GM19023 (cell line): ENCODE measurements around the gene APOBEC3H.

Experiments
- ATAC-seq: cut with Tn5 transposase; IDR thresholded peaks from one replicate; pipeline ENCODE4 v1.9.1; 2021; ENCODE audit warnings: mild to moderate bottlenecking, moderate library complexity; ENCODE audit not compliant: unreplicated experiment

The APOBEC3H gene

DNA sequence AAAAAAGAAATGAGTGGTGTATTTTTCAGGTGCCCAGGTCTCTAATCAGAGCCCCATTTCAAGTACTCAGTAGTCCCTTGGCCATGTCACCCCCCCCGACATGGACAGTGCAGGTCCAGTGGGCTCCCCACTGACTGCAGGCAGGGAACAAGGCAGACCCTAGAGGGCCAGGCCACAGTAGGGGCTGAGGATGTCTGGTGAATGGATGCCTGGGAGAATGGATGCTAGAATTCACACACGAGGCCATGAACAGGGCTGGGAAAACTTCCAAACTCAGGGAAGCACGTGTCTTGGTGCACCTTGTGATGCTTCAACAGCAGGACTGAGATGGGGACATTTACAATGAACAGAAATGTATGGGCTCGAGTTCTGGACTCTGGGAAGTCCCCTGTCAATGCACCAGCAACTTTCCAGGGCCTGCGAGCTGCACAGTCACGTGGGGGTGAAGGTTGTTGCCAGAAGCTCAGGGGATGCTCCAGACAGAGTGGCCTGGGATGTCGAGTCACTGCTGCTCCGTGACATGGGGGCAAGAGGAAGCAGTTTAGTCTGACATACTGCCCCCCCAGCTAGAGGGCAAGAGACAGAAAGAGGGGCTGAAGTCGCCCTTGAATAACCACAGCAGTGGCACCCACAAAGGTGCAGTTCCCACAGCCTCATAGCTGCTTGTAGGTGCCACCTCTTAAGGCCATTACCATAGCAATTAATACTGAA, 16.8 kb upstream of the APOBEC3H start:
- ATAC-seq: no peak

DNA sequence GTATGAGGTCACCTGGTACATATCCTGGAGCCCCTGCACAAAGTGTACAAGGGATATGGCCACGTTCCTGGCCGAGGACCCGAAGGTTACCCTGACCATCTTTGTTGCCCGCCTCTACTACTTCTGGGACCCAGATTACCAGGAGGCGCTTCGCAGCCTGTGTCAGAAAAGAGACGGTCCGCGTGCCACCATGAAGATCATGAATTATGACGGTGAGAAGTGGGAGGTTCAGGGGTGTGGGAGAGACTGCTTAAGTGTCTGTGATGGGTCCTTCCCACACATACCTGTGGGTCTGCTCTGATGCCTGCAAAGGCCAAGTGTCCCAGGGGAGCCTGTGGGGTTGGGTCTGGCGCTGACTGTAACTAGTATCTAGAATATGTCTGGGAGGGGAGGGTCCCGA, 16.0 kb upstream of the APOBEC3H start:
- ATAC-seq: no peak

DNA sequence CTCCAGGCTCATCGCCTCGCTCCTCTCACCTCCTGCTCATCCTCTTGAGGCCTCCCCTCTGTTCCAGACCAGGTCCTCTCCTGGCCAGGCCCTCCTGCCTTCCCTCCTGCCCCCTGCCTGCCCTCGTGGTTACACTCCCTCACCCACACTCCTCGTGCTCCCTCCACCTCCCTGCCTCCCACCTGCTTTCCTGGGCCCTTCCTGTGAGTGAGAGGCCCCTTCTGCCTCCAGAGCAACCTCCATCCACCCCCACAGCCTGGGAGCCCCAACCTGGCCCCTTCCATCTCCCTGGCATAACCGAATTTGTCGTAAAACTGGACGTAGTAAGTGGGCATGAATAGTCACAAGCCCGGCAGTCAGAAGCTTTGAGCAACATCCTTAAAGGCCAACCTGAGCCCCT, 15.4 kb upstream of the APOBEC3H start:
- no peak for ATAC-seq

DNA sequence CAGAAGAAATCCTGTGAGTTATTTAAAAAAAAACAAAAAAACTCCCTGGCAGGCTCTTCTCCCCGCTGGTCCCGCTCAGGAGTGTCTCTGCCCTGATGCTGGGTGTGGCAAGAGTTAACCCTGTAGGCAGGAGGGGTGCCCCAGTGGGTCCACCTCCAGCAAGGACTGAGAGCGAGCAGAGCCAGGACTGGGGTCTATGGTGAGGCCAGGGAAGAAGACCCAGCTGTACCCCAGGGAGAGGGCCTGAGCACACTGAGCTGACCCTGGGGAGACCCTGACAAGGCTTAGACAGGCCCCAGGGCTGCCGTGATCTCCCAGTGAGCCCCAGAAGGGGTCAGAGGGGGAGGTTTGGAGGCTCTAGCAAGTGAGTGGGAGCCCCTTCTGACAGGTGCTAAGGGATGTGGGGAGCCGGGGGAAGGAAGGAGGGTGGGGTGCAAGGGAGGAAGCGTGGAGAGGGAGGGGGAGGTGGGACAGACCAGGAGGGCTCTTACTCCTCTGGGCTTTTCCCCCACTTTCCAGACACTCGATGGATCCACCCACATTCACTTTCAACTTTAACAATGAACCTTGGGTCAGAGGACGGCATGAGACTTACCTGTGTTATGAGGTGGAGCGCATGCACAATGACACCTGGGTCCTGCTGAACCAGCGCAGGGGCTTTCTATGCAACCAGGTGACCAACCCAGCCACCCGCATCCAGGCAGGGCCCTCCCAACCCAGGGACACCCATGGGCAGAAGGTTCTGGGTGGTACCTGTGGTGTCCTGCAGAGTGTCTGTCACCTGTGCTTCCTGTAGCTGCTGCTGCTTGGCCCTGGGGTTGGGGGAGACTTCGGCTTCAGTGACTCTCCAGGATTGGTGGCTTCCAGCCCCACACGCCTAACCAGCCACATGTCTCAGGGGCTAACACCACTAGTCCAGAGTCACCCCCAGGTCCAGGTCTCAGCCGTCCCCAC, 13.6 kb upstream of the APOBEC3H start:
- ATAC-seq: no peak

DNA sequence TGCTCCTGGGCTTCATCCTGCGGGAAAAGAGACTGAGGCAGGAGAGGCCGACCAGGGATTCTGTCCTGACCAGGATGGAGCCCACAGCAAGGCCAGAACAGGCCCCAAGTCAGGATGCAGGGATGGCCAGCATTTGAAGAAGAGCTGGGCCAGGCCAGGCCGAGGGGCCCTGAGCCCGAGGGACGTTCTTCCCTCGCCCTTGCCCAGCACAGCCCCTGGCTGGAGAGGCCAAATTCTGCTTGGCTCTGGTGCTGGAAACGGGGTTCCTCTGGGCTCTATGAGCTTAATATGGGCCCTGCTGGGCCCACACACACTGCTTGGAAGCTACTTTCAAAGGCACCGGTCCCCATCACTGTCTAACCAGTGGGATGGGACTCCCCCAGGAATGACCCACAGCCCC, 12.4 kb upstream of the APOBEC3H start:
- ATAC-seq: no peak

DNA sequence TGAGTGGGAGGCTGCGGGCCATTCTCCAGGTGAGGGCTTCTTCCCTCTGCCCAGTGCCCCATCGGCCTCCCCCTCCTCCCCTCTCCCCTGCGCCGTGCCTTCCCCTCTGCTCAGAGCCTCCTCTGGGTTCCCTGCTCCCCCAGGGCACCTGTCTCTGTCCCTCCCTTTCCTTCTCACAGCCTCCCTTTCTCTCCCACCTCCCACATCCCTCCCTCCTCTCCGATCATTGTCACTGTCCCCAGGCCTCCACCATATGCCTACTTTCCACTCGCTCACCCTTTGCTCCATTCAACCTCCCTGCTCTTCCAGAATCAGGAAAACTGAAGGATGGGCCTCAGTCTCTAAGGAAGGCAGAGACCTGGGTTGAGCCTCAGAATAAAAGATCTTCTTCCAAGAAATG, 9.9 kb upstream of the APOBEC3H start:
- no peak for ATAC-seq

DNA sequence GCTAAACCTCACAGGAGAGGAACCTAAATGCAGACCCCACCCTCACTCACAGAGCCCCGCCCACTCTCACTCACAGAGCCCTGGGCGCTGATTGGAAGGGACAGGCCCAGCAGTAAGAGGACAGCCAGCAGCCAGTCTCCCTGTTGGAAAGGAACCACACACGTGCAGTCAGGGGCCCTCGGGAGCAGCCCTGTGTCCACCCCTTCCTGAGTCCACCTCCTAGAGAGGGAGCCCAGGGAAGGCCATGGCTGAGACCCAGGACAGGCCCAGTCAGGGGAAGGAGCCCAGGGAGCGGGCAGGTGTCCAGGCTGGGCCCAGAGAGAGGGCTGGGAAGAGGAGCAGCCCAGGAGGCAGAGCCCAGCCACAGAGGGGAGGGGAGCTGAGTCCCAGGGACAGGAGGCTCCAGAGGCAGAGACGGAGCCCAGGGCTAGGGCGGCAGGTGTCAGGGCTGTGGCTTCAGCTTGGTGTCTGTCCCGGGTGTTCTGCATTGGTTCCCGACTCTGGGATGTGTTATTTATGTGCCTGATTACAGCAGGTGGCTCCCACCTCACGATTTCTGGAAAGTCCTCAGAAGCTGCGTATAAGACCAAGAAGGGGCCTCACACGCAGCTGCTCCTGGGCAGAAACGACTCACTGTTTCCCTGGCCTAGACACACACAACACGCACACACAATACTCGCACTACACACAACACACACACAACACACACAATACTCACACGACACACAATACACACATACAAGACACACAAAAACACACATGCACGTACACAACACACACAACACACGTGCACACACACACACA, 9.0 kb upstream of the APOBEC3H start:
- ATAC-seq: no peak

DNA sequence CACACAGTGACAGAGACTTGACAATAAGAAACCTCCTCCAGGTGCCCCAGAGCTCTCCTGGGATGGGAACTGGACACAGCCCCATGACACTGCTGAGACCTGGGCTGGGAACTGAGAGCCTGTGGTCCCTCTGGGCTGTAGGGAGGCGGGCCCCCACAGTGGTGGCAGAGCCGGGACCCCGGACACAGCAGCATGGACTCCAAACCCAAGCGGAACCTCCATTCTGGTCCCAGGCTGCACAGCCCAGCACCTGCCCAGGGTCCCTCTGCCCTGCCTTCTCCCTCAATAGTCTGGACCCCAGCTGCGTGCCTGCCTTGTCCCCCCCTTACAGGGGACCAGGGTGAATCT, 8.4 kb upstream of the APOBEC3H start:
- ATAC-seq: no peak

DNA sequence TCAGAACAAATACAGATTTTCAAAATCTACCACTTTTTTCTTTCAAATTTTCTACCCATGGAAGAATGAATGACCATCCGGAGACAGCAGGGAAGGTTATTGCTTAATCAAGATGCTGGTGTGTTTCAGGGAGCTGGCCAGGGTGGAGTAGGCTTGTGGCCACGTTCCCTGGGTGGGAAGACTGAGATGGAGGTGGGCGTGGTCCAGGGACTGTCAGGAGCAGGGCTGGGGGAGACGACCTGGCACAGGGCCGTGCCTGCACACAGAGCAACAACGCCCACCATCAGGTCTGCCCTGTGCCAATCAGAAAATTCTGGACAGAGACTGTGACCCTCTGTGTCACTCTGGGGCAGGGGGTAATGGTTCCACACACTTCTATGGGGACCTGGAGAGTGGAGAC, 7.1 kb upstream of the APOBEC3H start:
- no peak for ATAC-seq

DNA sequence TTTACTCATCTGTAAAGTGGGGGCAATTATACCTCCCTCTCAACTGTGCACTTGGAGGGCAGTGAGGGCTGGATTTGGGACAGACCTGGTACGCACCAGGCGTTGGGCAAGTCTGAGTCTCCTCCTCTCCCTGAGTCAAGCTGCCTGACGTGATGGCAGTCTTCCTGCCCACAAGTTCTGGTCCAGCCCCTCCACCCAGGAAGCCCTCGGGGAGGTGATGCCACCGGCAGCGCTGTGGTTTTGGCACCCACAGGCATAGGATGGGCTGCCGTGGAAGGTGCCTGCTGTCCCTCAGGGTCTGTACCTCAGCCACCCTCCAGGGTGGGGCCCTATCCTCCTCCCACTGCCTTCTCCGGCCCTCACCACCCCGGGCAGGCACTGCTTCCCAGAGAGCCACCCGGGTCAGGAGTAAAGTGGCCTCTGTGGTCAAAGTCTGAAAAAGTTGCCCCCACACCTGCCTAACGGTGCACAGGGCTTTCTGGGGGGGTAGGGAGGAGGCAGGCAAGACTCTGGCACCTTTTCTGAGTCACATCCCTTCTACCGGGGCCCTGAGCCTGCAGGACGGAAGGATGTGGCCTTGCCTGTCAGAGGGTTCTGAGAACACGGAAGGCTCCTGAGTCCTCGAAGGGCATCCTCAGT, 6.5 kb upstream of the APOBEC3H start:
- ATAC-seq: no peak

DNA sequence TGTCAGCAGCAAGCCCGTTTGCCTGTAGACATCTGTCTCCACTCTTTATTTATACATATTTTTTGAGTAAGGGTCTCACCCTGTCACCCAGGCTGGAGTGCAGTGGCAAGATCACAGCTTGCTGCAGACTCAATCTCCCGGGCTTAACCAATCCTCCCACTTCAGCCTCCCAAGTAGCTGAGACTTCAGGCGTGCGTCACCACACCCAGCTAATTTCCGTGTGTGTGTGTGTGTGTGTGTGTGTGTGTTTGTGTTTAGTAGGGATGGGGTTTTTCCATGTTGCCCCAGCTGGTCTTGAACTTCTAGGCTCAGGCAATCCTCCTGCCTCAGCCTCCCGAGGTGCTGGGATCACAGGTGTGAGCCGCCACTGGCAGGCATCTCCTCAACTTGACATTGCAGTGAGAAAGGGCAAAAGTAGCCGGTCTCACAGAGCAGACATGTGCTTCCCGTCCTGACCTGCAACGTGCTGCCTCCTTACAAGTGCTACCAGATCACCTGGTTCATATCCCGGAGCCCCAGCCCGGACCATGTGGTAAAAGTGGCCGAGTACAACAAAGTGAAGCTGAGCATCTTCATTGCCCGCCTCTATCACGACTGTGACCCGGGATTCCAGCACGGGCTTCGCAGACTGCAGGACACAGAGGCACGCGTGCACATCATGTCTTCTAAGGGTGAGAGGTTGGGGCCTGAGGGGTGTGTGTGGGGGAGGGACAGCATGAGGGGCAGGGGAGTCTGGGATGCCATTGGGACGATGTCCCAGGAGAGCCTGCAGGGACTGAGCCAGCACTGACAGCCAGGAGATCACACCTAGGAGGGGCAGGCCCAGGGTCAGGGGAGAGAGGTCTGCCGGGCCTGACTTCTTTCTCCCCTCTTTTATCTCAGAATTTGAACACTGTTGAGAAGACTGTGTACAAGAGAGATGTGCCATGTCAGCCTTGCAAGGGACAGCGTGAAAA, 5.6 kb upstream of the APOBEC3H start:
- no peak for ATAC-seq

DNA sequence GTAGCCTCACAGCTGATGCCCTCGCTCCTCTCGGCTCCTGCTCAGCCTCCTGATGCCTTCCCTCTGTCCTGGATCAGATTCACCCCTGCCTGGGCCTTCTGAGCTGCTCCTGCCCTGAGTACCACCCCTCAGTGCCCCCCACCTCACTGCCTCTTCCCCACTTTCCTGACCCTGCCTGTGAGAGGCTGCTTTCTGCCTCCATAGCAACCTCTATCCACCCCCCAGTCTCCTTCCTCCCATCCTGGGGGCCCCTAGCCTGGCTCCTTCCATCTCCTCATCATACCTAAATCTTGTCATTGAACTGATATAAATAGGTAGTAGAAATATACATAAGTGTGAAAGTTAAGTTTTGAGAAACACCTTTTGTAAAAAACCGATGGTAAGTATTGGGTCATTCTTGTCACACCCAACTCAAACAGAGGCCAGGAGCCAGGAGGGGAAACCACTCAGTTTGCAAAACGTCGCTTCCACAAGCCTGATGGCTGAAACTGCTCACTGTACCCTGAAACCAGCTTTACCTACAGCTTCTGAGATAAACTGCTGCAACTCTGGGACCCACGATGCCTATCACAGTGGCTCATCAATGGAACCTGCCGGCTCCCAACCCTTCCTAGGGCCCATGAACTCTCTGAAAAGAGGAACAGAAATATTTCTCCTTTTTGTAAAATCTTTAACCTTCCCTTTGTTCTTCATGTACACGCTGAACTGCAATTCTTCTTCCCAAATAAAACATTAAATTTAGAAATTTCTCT, 4.8 kb upstream of the APOBEC3H start:
- ATAC-seq: no peak

DNA sequence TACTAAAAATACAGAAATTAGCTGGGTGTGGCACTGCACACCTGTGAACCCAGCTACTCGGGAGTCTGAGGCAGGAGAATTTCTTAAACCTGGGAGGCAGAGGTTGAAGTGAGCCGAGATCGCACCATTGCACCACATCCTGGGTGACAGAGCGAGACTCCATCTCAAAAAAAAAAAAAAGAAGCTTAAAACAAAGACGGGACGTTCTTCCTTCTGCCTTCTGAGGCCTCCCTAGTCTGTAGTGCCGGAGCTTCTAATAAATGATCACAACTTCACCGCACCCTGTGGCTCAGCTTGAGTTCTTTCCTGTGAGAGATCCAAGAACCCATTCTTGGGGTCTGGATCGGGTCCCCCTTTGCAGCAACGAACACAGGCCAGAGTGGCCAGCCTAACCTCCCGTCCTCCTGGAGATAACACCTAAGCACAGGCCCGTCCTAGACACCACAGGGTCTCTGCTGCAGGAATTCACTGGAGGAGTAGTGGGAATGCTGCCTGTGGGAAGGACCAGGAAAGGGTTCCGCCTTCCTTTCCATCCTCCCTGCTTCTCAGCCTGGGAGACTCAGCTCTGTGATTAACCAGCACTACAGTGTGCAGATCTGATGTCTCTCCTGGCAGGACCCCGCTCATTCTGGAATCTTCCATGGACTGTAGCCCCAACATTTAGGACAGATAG, 2.2 kb upstream of the APOBEC3H start:
- ATAC-seq: no peak

DNA sequence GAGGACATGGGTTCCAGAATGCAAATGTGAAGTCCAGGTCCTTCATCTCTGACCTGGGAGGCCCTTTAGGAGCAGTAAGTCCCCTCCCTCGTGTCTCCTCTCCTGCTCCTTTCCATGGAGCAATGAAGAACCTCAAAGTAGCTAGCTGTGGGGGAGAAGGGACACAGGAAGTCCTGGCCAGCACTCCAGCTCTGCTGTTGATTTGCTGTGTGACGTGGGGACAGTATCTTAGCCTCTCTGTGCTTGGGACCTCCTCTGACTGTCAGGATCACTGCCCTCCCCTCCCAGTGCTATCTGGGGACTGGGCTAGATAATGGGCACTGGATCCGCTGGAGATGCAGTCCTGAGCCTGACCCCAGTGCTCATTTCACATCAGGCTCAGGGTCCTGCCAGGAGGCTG, 1.1 kb upstream of the APOBEC3H start:
- ATAC-seq: no peak

DNA sequence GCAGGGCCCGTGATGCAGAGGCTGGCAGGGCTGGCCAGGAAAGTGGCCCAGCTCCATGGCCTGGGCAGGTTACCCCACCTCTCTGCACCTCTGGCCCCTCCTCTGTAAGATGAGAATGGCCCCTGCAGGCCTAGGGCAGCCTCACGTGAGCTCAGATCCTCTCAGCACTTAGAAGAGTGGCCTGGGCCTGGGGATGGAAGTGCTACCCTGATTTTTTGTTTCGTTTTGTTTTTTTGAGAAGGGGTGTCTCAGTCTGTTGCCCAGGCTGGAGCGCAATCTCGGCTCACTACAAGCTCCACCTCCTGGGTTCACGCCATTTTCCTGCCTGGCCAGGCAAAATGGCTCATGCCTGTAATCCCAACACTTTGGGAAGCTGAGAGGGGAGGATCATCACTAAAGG, 982 bp downstream of the APOBEC3H start:
- ATAC-seq: no peak

DNA sequence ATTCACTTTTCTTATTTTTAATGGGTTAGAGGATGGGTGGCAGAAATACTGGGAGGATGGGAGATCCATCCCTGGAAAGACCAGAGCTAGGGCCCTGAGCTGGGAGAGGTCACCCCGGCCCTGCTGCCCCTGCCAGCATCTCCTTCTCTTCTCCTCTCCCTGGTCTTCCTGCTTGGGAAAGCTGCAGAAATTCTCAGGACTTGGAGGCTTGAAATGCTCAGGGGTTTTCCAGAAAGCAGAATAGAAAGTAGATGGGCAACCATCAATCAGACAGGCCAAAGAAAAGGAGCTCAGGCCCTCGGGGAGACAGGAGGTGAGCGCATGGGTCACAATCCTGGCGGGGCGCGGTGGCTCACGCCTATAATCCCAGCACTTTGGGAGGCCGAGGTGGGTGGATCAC, 1.5 kb downstream of the APOBEC3H start:
- no peak for ATAC-seq

DNA sequence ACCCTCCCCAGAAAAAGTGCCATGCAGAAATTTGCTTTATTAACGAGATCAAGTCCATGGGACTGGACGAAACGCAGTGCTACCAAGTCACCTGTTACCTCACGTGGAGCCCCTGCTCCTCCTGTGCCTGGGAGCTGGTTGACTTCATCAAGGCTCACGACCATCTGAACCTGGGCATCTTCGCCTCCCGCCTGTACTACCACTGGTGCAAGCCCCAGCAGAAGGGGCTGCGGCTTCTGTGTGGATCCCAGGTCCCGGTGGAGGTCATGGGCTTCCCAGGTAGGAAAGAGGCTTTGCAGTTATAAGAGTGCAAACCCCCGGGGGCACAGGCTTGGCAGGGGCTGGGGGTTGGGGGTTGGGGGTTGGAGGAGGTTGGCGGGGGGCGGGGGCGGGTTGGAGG, 4.2 kb downstream of the APOBEC3H start:
- ATAC-seq: no peak

DNA sequence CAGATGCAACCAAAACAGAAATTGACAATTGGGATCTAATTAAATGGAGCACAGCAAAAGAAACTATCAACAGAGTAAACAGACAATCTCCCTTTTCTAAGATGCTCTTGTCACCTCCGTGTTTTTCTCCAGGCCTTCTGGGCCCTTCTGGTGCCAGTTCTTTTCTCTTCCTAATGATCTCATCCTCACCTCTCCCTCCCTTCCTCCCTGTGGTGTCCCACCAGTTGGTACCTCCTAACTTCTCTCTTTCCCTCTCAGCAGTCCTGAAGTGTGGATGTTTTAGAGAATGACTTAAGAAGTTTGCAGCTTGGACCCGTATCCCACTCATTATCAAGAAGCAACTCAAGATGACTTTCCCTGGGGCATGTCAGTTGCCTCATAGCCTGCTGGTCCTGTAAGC, 6.4 kb downstream of the APOBEC3H start:
- no peak for ATAC-seq

DNA sequence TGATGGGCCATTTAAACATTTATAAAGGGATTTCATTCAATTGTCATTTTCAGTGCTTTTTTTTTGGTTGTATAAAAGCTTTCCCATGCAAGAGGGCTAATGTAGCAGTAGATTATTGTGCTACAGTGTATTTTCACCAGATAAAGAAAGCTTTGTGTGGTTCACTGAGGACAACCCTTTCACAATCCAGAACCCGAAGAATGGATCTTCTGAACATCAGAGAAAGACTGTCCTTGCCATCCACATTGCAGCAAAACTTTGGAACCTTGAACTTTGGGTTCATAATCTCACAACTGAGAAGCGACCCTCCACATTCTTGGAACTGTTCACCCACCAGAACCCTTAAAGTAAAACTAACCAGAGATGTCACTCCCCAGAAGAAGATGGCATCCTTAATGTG, 9.3 kb downstream of the APOBEC3H start:
- no peak for ATAC-seq
